Endodermal cell (in vitro differentiated cells): Measurements from ENCODE around the gene TPRA1. TPM values are rescaled to one million over a fixed set of nuclear protein-coding genes. Genes with fewer than 3 reads are reported as not detected.
A peak's percentile ranks its signal among the peaks of the same experiment; 100 is the strongest.
"Not testable (repeated sequence)": the region's sequence is repeated elsewhere in the genome, so short reads cannot be mapped to it uniquely, and the experiment has no call there.

Experiments used
- DNase-seq: peaks from one replicate; pipeline ENCODE4 v3.0.0-alpha.2; 2017
- H3K27ac ChIP-seq: 2 replicates; pipeline ENCODE4 v1.5.1; 2013; ENCODE audit warnings: mild to moderate bottlenecking, low read depth, low read length, moderate library complexity
- H3K27me3 ChIP-seq: 2 replicates; pipeline ENCODE4 v1.6.1; 2013; ENCODE audit warnings: mild to moderate bottlenecking, low read length, moderate library complexity; ENCODE audit not compliant: insufficient read depth, control insufficient read depth, poor library complexity, severe bottlenecking
- H3K36me3 ChIP-seq: 2 replicates; pipeline ENCODE4 v1.7.0; 2013; ENCODE audit warnings: mild to moderate bottlenecking, low read length, moderate library complexity; ENCODE audit not compliant: control insufficient read depth, insufficient read depth
- H3K4me1 ChIP-seq: one replicate; pipeline ENCODE4 v1.7.0; 2013; ENCODE audit warnings: low read length; ENCODE audit not compliant: control insufficient read depth, insufficient read depth
- H3K4me3 ChIP-seq: 2 replicates; pipeline ENCODE4 v1.5.1; 2013; ENCODE audit warnings: mild to moderate bottlenecking, low read length, moderate library complexity
- H3K9ac ChIP-seq: 2 replicates; pipeline ENCODE4 v1.6.1; 2013; ENCODE audit warnings: mild to moderate bottlenecking, low read length, moderate library complexity; ENCODE audit not compliant: poor library complexity, severe bottlenecking; ENCODE audit errors: extremely low read depth
- H3K9me3 ChIP-seq: 2 replicates; pipeline ENCODE4 v1.6.1; 2013; ENCODE audit warnings: mild to moderate bottlenecking, low read length, moderate library complexity; ENCODE audit not compliant: control insufficient read depth
- H3K27ac Mint-ChIP-seq: 2 replicates; pipeline ENCODE4 v1.8.0; 2020; ENCODE audit warnings: mixed read lengths
- H3K27me3 Mint-ChIP-seq: 2 replicates; pipeline ENCODE4 v1.8.0; 2021; ENCODE audit warnings: mild to moderate bottlenecking, mixed read lengths; ENCODE audit not compliant: insufficient read depth
- H3K36me3 Mint-ChIP-seq: 2 replicates; pipeline ENCODE4 v1.8.0; 2020; ENCODE audit warnings: low read depth, mixed read lengths
- H3K4me1 Mint-ChIP-seq: 2 replicates; pipeline ENCODE4 v1.8.0; 2020; ENCODE audit warnings: mixed read lengths
- H3K4me3 Mint-ChIP-seq: 2 replicates; pipeline ENCODE4 v1.8.0; 2020; ENCODE audit warnings: mild to moderate bottlenecking, moderate library complexity, mixed read lengths
- H3K9me3 Mint-ChIP-seq: 2 replicates; pipeline ENCODE4 v1.8.0; 2020; ENCODE audit warnings: mild to moderate bottlenecking, mixed read lengths
- CTCF ChIP-seq: fragments of 200-600 bp; sonication (generic); conservative IDR thresholded peaks from 2 replicates; pipeline ENCODE4 v1.5.0; 2021; ENCODE audit warnings: antibody characterized with exemption, mild to moderate bottlenecking
- WGBS, 2 experiments: methylation state at CpG; one replicate each; pipeline versions ENCODE4 v1.1.5 to v1.1.7; 2013; ENCODE audit warnings: missing lambda C conversion rate in 2 of 2, mixed read lengths in 1 of 2; ENCODE audit not compliant: insufficient coverage in 1 of 2, insufficient read length in 1 of 2; 5-methylcytosine and 5-hydroxymethylcytosine counted together
- total RNA-seq, 2 donors: library from RNA; stranded (reverse); fragmentation: NEBNext Ultra II Directional in 1 of 2; extraction: Animal tissue kit (Norgen Biotek cat#: 25700) in 1 of 2; gene quantifications; 2 replicates in 1 of 2; 3 replicates in 1 of 2; pipeline ENCODE4 v1.2.1, GENCODE V29; 2021

The TPRA1 gene
- total RNA-seq, 2 donors from 2014 or later = 22.9 TPM

- no peak overlapping the region for H3K27ac Mint-ChIP-seq
- Histone ChIP-seq H3K27ac (no peak overlapping the region), H3K36me3 (no peaks in the 10 kb centered on the region), H3K4me1 (peaks cover 5% of the 10 kb centered on the region), H3K9ac (no peak overlapping the region), H3K4me3 (no peak overlapping the region), H3K27me3 (no peaks in the 10 kb centered on the region), H3K9me3 (no peaks in the 10 kb centered on the region)
- WGBS, 2 experiments = 88 to 90% methylated on average over 2 of the region's 2 CpGs
- no peaks in the 10 kb centered on the region for H3K36me3 Mint-ChIP-seq
- DNase-seq = peak; percentile 17
- H3K4me3 Mint-ChIP-seq = no peak overlapping the region
- no peak for TF ChIP-seq CTCF
- H3K4me1 Mint-ChIP-seq = peaks cover 23% of the 10 kb centered on the region
- no peaks in the 10 kb centered on the region for H3K27me3 Mint-ChIP-seq
- H3K9me3 Mint-ChIP-seq = peaks cover 7% of the 10 kb centered on the region
Observed at GRCh38 chr3:127534161-127534451, 56.4 kb downstream of the TPRA1 start.

- Histone ChIP-seq H3K4me1 (peaks cover 5% of the 10 kb centered on the region), H3K27me3 (no peaks in the 10 kb centered on the region), H3K36me3 (no peaks in the 10 kb centered on the region), H3K27ac (no peak overlapping the region), H3K4me3 (no peak overlapping the region), H3K9ac (no peak overlapping the region), H3K9me3 (no peaks in the 10 kb centered on the region)
- Mint-ChIP-seq H3K9me3 (peaks cover 7% of the 10 kb centered on the region), H3K4me1 (peaks cover 18% of the 10 kb centered on the region), H3K27me3 (no peaks in the 10 kb centered on the region), H3K27ac (no peak overlapping the region), H3K4me3 (no peak overlapping the region), H3K36me3 (no peaks in the 10 kb centered on the region)
- peak; percentile 17 for DNase-seq
- TF ChIP-seq CTCF = no peak
- 90 to 93% methylated on average over 4 to 7 of the region's 7 CpGs for WGBS, 2 experiments
Observed at GRCh38 chr3:127532561-127533203, 57.9 kb downstream of the TPRA1 start.

- Histone ChIP-seq H3K27me3 (no peaks in the 10 kb centered on the region), H3K9ac (no peak overlapping the region), H3K27ac (no peak overlapping the region), H3K9me3 (no peaks in the 10 kb centered on the region), H3K4me1 (peaks cover 2% of the 10 kb centered on the region), H3K36me3 (no peaks in the 10 kb centered on the region), H3K4me3 (no peak overlapping the region)
- DNase-seq = no peak
- WGBS, 2 experiments = 67 to 91% methylated on average over 1 to 2 of the region's 2 CpGs
- TF ChIP-seq CTCF = no peak
- no peak overlapping the region for H3K4me3 Mint-ChIP-seq
- no peak overlapping the region for H3K27ac Mint-ChIP-seq
- no peaks in the 10 kb centered on the region for H3K27me3 Mint-ChIP-seq
- no peaks in the 10 kb centered on the region for H3K36me3 Mint-ChIP-seq
- peaks cover 13% of the 10 kb centered on the region for H3K4me1 Mint-ChIP-seq
- H3K9me3 Mint-ChIP-seq = peaks cover 7% of the 10 kb centered on the region
Observed at GRCh38 chr3:127531821-127532220, 58.7 kb downstream of the TPRA1 start.

- not testable (repeated sequence) for H3K9ac ChIP-seq, H3K36me3 ChIP-seq, H3K36me3 Mint-ChIP-seq, H3K4me3 Mint-ChIP-seq, H3K27me3 ChIP-seq, H3K4me1 ChIP-seq, H3K4me3 ChIP-seq, H3K9me3 Mint-ChIP-seq, H3K4me1 Mint-ChIP-seq, H3K27ac ChIP-seq, H3K27ac Mint-ChIP-seq, H3K9me3 ChIP-seq, DNase-seq, H3K27me3 Mint-ChIP-seq
- 83 to 93% methylated on average over 2 to 7 of the region's 7 CpGs for WGBS, 2 experiments
Observed at GRCh38 chr3:127530863-127531262, 59.7 kb downstream of the TPRA1 start.
